HepG2 (cell line): ENCODE data around the gene LRRIQ4. TPM values are rescaled to one million over a fixed set of nuclear protein-coding genes. Genes with fewer than 3 reads are reported as not detected.

Experiments
- ATAC-seq: fragments of 200-7000 bp; cut with Tn5 transposase; 3 replicates; pipeline ENCODE4 v1.9.1; 2020; ENCODE audit warnings: mild to moderate bottlenecking, moderate library complexity
- BruUV-seq: library from RNA; stranded (reverse); fragments of 400-500 nt; replicated peaks from 2 replicates; lab custom pipeline; 2021; lab: Mats Ljungman, UMichigan
- CTCF ChIA-PET: fragments of 300-600 bp; formaldehyde crosslinking; extraction: SDS; loops from one replicate; lab custom pipeline; 2021; ENCODE audit warnings: low total read pairs, inconsistent platforms, low intra/inter-chr PET ratio; lab: Yijun Ruan, JAX
- POLR2A ChIA-PET: fragments of 350-600 bp; sonication (Branson Sonifier 250); formaldehyde crosslinking; loops from one replicate; lab custom pipeline; 2020; ENCODE audit warnings: antibody characterized with exemption, inconsistent platforms; lab: Yijun Ruan, JAX
- DNase-seq: peaks from one replicate; pipeline ENCODE4 v3.0.0-alpha.2; 2015; ENCODE audit warnings: low spot score
- FAIRE-seq: peaks from 3 replicates; lab custom pipeline; 2011; peaks lifted over from hg19 to GRCh38; lab: Jason Lieb, UNC
- H2AFZ ChIP-seq: one replicate; pipeline ENCODE4 v1.6.1; 2011; ENCODE audit warnings: low read length, inconsistent platforms
- H3K27ac ChIP-seq: fragments of 300-600 bp; 3 replicates; pipeline ENCODE4 v1.8.0; 2011; ENCODE audit warnings: mixed run types, mild to moderate bottlenecking, mixed read lengths, low read length, inconsistent platforms; ENCODE audit not compliant: insufficient read depth; ENCODE audit errors: extremely low read length
- H3K27me3 ChIP-seq, 2 experiments: fragments of 200-600 bp in 1 of 2; 2 replicates in 1 of 2; 3 replicates in 1 of 2; pipeline versions ENCODE4 v1.6.0 to v1.8.0; 2011; ENCODE audit warnings: low read length in 2 of 2, mild to moderate bottlenecking in 2 of 2, moderate library complexity in 2 of 2, inconsistent platforms in 1 of 2; ENCODE audit not compliant: insufficient read depth in 2 of 2, control insufficient read depth in 1 of 2
- H3K36me3 ChIP-seq, 2 experiments: fragments of 200-600 bp in 1 of 2; replicated peaks in 1 of 2; 2 replicates in 1 of 2; 3 replicates in 1 of 2; pipeline versions ENCODE4 v1.5.1 to v1.8.0; 2011; ENCODE audit warnings: low read length in 2 of 2, inconsistent platforms in 1 of 2; ENCODE audit not compliant: insufficient read depth in 2 of 2, control insufficient read depth in 1 of 2
- H3K4me1 ChIP-seq: 2 replicates; pipeline ENCODE4 v1.5.1; 2012; ENCODE audit warnings: low read length, inconsistent platforms; ENCODE audit not compliant: insufficient read depth
- H3K4me2 ChIP-seq: 2 replicates; pipeline ENCODE4 v1.6.0; 2011; ENCODE audit warnings: low read depth, low read length, inconsistent platforms
- H3K4me3 ChIP-seq, 3 experiments: fragments of 200-600 bp in 1 of 3; sonication (generic), shearing (Covaris generic) in 1 of 3; replicated peaks in 1 of 3; 2 replicates each; pipeline ENCODE4 v1.5.1; 2011 to 2016; ENCODE audit warnings: low read length in 3 of 3, inconsistent platforms in 2 of 3, low read depth in 2 of 3, mild to moderate bottlenecking in 2 of 3, control low read depth in 1 of 3, mixed read lengths in 1 of 3; ENCODE audit not compliant: insufficient read depth in 1 of 3
- H3K79me2 ChIP-seq: one replicate; pipeline ENCODE4 v1.6.1; 2011; ENCODE audit warnings: low read length, inconsistent platforms; ENCODE audit not compliant: insufficient read depth
- H3K9ac ChIP-seq: 2 replicates; pipeline ENCODE4 v1.6.0; 2011; ENCODE audit warnings: mild to moderate bottlenecking, low read depth, low read length, inconsistent platforms; ENCODE audit not compliant: insufficient read depth
- H3K9me3 ChIP-seq: 2 replicates; pipeline ENCODE4 v1.5.1; 2012; ENCODE audit warnings: mild to moderate bottlenecking, low read length
- H4K20me1 ChIP-seq: 2 replicates; pipeline ENCODE4 v1.6.0; 2011; ENCODE audit warnings: inconsistent platforms, mild to moderate bottlenecking, low read length, moderate library complexity; ENCODE audit not compliant: insufficient read depth
- JUN ChIP-seq: sonication (generic); formaldehyde crosslinking; IDR thresholded peaks from 2 replicates; pipeline ENCODE4 v1.4.0; 2020; ENCODE audit warnings: mild to moderate bottlenecking, missing genetic modification reagents
- MAFK ChIP-seq, 2 experiments: IDR thresholded peaks in 1 of 2; conservative IDR thresholded peaks in 1 of 2; 2 replicates each; pipeline ENCODE4 v1.6.1; 2011; ENCODE audit warnings: improper control_type of control experiment in 2 of 2, low read length in 2 of 2
- NAIF1 ChIP-seq: sonication (generic); formaldehyde crosslinking; IDR thresholded peaks from 2 replicates; pipeline ENCODE4 v1.5.0; 2020; ENCODE audit warnings: mild to moderate bottlenecking, missing genetic modification reagents, borderline replicate concordance
- RAD21 ChIP-seq: fragments of 450-650 bp; formaldehyde crosslinking; IDR thresholded peaks from 2 replicates; pipeline ENCODE4 v1.5.0; 2020; ENCODE audit warnings: mild to moderate bottlenecking
- RBAK ChIP-seq: sonication (generic); formaldehyde crosslinking; IDR thresholded peaks from 2 replicates; pipeline ENCODE4 v1.5.1; 2020; ENCODE audit warnings: mild to moderate bottlenecking, missing genetic modification reagents
- RFX1 ChIP-seq: fragments of 450-650 bp; IDR thresholded peaks from 2 replicates; pipeline ENCODE4 v1.6.1; 2017
- ZNF549 ChIP-seq: sonication (generic); formaldehyde crosslinking; IDR thresholded peaks from 2 replicates; pipeline ENCODE4 v1.5.0; 2020; ENCODE audit warnings: missing genetic modification reagents
- ZNF687 ChIP-seq: sonication (generic); formaldehyde crosslinking; IDR thresholded peaks from 2 replicates; pipeline ENCODE4 v1.5.1; 2020; ENCODE audit warnings: mild to moderate bottlenecking, missing genetic modification reagents, moderate library complexity
- WGBS: methylation state at CpG from one replicate; pipeline ENCODE4 v1.1.6; 2017; ENCODE audit warnings: low lambda C conversion rate; 5-methylcytosine and 5-hydroxymethylcytosine counted together
- in situ Hi-C: cut with HindIII; loops from 2 replicates; pipeline ENCODE4 v1.10.0; 2017; ENCODE audit warnings: low pct_unique_long_range_greater_than_20kb; ENCODE audit not compliant: extremely low pct_ligation_motif_present
- intact Hi-C: fragments of 100-400 bp; cut with micrococcal nuclease; formaldehyde crosslinking; loops from one replicate; pipeline ENCODE4 v1.10.0; 2022; ENCODE audit not compliant: unreplicated experiment
- polyA plus RNA-seq, 8 experiments: library from polyadenylated mRNA; depleted of rRNA in 3 of 8; stranded (reverse) in 7 of 8; unstranded in 1 of 8; fragments of >200 nt; fragmentation: Illumina TruSeq in 4 of 8; extraction: Trizol in 4 of 8; gene quantifications; 2 replicates each; pipeline versions ENCODE4 v1.2.1 to v1.2.3, GENCODE V29; 2011 to 2016; ENCODE audit warnings: low read depth in 4 of 8, missing spikeins in 1 of 8, mixed read lengths in 1 of 8; ENCODE audit not compliant: insufficient read depth in 1 of 8
- total RNA-seq, 5 experiments: library from RNA; depleted of rRNA; stranded (reverse); fragments of >200 nt; fragmentation: Illumina TruSeq; extraction: Trizol; gene quantifications; 2 replicates each; pipeline ENCODE4 v1.2.3, GENCODE V29; 2016; ENCODE audit warnings: low read depth in 1 of 5
- TF ChIP-seq, protein P1 (sequence below): sonication (generic); formaldehyde crosslinking; IDR thresholded peaks from 2 replicates; pipeline ENCODE4 v1.9.0; 2021; ENCODE audit warnings: missing genetic modification reagents, borderline replicate concordance

Gene LRRIQ4
- total and polyA plus RNA-seq, 2 of the 13 experiments (the other 11 are each of a cell fraction or from before 2014, with no cell fraction given) = not detected

- in situ Hi-C loops (no loop called here), intact Hi-C loops (no loop called here)
- ATAC-seq = peak; percentile 52
- Histone ChIP-seq H3K36me3 (peaks cover 0 to 9% of the 10 kb centered on the region in 2 experiments; a peak in 2 of 5 replicates), H4K20me1 (no peaks in the 10 kb centered on the region), H3K79me2 (no peaks in the 10 kb centered on the region), H3K4me3 (no peak overlapping the region), H3K4me1 (no peaks in the 10 kb centered on the region), H3K9ac (no peak overlapping the region), H3K9me3 (no peaks in the 10 kb centered on the region), H3K4me2 (no peak overlapping the region), H3K27me3 (no peaks in the 10 kb centered on the region), H3K27ac (no peak overlapping the region), H2AFZ (no peak overlapping the region)
- ChIA-PET POLR2A (no interaction called here), CTCF (no interaction called here)
- WGBS = 99% methylated on average over 4 of the region's 4 CpGs
- BruUV-seq = no TSS peak
- no peak for FAIRE-seq
- TF ChIP-seq MAFK (conservative IDR thresholded peaks at IDR 0.05 in 1 of 2, IDR thresholded peaks at IDR 0.05 in 1 of 2; ENCODE audit: low read length in 2 of 2) (peak; percentile 43 to 44), RAD21 (CRISPR knock-in tag) (no peak)
- no peak for DNase-seq
These were observed 21.8 kb upstream of the LRRIQ4 start for GRCh38 chr3:169790687-169791429.

GRCh38 chr3:169792359-169792758 lies 20.3 kb upstream of the LRRIQ4 start:
- no peak; the same call in 1 of the 3 replicates for ATAC-seq
- Histone ChIP-seq H3K9ac (no peak overlapping the region), H3K27me3 (no peaks in the 10 kb centered on the region), H3K79me2 (no peaks in the 10 kb centered on the region), H3K36me3 (no peaks in the 10 kb centered on the region), H3K4me1 (no peaks in the 10 kb centered on the region), H3K27ac (no peak overlapping the region), H3K4me2 (no peak overlapping the region), H4K20me1 (no peaks in the 10 kb centered on the region), H2AFZ (no peak overlapping the region), H3K9me3 (no peaks in the 10 kb centered on the region), H3K4me3 (no peak overlapping the region)
- DNase-seq = no peak
- in situ Hi-C loops (no loop called here), intact Hi-C loops (no loop called here)
- 100% methylated on average over 1 of the region's 1 CpG for WGBS
- ChIA-PET CTCF (no interaction called here), POLR2A (no interaction called here)
- no TSS peak for BruUV-seq
- no peak for FAIRE-seq
- TF ChIP-seq, protein P1, sequence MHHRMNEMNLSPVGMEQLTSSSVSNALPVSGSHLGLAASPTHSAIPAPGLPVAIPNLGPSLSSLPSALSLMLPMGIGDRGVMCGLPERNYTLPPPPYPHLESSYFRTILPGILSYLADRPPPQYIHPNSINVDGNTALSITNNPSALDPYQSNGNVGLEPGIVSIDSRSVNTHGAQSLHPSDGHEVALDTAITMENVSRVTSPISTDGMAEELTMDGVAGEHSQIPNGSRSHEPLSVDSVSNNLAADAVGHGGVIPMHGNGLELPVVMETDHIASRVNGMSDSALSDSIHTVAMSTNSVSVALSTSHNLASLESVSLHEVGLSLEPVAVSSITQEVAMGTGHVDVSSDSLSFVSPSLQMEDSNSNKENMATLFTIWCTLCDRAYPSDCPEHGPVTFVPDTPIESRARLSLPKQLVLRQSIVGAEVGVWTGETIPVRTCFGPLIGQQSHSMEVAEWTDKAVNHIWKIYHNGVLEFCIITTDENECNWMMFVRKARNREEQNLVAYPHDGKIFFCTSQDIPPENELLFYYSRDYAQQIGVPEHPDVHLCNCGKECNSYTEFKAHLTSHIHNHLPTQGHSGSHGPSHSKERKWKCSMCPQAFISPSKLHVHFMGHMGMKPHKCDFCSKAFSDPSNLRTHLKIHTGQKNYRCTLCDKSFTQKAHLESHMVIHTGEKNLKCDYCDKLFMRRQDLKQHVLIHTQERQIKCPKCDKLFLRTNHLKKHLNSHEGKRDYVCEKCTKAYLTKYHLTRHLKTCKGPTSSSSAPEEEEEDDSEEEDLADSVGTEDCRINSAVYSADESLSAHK (CRISPR knock-in tag) = no peak
- TF ChIP-seq RBAK (CRISPR knock-in tag) (no peak), ZNF687 (CRISPR knock-in tag) (no peak), NAIF1 (CRISPR knock-in tag) (no peak), ZNF549 (CRISPR knock-in tag) (no peak), JUN (CRISPR knock-in tag) (no peak), RFX1 (no peak)
